NCI-H2227 treated with DMSO at 0.1 percent for 48 hours (cell line): ENCODE data around the gene GRID2.

Source experiments
- DNase-seq: peaks from one replicate; lab custom pipeline; 2025; lab: John Stamatoyannopoulos, UW

Gene GRID2

DNA sequence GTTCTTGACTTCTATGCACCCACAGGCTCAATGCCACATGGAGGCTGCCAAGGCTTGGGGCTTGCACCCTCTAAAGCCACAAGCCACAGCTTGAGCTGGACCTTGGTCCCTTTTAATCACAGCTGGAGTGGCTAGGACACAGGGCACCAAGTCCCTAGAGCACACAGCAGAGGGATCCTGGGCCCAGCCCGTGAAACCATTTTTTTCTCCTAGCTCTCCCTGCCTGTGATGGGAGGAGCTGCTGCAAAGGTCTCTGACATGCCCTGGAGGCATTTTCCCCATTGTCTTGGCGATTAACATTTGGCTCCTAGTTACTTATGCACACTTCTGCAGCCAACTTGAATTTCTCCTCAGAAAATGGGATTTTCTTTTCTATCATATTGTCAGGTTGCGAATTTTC is 410.9 kb downstream of the GRID2 start:
- no peak for DNase-seq

DNA sequence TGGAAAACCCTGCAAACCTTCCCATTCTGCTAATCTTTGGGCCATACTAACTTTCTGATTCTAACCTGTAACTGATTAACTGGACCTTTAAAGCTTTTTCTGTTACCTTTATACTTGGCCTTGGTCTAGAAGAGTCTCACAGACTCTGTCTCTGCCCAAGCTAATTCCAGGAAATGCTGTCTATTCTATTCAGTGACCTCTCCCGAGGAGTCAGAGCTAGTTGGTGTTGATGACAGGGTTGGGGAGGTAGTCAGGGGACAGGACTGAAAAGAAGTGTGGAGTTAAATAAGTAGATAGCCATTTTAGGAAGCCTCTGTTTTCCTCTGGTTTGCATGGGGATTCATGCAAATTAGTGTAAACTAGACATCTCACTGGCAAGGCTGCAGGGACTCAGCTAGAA is 429.5 kb downstream of the GRID2 start:
- no peak for DNase-seq

DNA sequence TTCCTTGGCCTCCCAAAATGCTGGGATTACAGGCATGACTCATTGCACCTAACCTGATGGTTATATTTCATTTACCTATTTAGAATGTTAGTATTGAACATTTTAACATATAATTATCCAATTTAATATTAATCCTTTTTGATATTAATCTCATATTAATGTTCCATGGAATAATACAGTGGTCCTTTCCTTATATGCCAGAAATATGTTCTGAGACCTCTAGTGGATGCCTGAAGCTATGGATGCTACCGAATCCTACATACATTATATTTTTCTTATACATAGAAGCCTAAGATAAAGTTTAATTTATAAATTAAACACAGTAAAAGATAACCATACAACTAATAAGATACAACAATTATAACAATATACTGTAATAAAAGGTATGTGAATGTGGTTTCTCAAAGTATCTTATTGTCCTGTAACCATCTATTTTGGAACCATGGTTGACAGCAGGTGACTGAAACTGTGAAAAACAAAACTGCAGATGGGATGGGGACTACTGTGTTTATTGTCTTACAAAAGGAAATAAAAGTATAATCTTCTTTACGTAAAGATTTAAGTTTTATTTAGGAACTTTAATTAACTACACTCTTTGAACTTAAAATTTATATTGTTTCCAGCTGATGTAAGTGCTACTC is 431.4 kb downstream of the GRID2 start:
- DNase-seq, result no peak

DNA sequence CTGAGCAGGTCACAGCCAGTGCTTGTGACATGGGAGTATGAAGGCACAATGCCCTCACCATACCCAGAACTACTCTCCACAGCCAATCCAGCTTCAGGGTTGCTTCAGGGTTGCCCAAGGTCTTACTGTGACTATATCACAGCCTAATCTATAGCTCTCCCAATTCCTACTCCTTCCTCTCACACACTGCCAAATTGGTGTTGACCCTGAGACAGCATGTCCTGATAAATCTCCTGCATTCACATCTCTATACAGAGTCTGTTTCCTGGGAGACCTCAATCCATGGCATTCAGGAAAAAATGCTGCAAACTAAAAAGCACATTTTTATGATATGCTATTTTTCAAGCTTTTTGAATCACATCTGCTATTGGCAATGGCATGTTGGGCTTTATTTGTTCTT is 456.7 kb downstream of the GRID2 start:
- no peak for DNase-seq

DNA sequence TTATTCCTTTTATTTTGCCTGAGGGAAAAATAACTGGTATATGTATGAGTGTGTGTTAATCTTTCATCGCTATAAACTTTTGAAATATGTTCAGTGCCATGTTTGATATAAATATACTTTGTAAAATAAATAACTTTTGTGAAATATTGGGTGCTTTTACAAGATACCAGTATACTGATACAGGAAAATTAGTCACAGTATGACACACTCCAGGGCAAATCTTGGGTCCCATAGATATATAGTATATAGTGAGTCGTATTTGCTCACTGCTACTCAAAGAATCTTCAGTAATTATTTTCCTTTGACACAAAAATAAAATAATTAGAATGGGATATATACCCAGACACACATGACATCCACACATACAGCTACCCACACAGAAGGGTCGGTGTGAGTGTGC is 472.3 kb downstream of the GRID2 start:
- no peak for DNase-seq

DNA sequence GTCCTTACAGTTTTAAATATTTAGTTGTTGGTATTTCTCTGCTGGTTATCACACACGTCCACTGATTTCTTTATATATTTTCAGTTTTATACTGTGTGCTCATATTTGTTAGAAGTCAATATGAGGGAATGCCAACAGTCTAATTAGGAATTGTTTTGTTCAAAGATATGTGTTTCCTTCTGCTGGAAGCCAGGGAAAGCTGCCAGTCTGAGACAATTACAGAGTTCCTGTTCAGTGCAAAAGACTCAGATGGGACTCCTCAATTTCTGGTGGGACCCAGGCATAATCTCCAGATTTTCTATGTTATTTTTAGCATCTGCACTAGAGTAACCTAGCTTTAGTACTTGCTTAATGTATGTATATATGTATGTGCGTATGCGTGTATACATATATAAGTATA is 486.0 kb downstream of the GRID2 start:
- DNase-seq, result no peak

DNA sequence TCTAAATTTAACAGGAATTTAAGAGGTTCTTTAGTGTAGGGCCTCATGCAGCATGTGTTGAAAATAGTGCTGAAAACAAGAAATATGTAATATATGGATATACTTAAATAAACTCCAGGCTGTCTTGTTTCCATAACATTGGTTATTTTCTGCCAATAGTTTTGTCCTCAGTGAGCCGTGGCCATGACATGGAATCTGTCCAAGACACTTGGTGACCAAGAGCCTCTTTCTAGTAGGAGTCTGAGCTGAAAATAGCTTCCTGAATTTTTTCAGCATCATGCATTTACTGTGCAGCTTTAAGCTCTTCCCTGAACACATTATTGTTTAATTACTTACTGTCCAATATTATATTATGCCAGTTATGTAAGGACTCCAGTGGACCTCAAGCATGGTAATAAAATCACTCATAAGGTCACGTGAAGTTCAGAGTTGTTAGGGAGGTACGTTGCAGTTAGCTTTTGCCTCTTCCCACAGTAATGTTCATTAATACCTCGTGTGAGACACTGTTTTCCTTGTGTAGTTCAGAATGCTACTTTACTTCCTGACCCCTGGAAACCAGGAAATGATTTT is 488.2 kb downstream of the GRID2 start:
- no peak for DNase-seq

DNA sequence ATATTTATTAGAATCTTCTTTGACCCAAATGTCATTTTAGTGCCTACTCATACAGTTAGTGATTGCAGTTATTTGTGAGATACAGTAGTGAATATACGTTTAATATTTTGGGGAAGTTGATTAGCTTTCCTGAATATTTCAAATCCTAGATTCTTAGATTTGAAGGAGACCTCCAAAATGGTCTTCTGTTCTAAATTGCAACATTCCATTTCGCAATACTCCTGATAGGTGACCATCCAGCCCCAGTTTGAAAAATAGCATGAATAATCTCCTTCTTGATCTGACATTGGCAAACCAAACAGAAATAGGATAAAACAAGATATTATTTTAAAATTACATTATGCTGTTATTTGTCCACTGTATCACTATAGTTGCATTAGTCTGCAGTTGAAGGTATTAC is 505.6 kb downstream of the GRID2 start:
- no peak for DNase-seq

DNA sequence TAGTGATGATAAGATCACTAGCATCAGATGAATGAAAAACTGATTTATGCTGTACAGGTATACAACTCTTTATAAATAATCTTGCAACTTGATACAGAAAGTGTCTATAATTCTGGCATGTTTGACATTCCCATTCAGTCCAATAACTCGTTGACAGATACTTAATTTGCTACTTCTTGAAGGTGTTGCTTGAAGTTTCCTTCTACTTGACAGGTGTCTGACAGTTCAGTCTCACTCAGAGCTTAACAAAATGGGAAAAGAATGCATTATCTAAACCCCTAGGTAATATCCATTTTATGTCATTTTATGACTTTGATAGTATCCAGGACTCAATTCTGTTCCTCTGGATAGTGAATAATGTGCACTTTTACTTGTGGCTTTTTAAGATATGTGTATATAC is 508.9 kb downstream of the GRID2 start:
- no peak for DNase-seq

DNA sequence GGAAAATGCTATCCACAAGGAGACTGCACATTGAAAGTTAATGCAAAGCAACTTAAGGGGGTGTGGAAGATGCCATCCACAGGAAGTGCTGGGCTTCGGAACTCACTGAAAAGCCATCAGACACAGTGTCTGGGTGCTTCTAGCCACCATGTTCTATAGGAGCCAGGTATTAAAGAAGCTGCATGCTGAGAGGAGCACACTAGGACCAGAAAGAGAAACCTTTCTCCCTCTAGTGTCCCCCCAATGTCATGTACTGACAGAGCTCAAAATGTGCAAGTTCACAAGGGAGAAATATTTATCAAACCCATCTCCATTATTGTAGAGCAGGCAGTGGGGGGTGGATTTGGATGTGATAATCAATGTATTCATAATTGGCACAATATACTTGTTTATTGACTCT is 510.9 kb downstream of the GRID2 start:
- DNase-seq, result no peak

DNA sequence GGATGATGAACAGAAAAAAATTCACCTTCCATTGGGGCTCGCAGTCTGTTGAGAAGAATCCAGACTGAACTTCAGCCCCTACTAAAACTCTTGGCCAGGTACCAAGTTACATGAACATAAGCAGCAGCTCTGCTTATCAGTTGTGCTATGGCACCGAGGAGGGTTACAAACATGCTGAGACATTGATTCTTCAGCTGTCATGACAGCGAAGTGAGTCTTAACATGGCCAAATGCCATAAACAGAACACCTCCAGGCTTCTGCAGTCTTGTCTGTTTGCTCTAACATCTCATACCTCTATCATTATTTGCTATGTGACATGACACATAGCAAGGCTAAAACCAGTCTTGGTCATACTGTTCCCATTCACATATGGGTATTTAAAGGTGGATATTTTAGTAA is 521.5 kb downstream of the GRID2 start:
- DNase-seq, result no peak

DNA sequence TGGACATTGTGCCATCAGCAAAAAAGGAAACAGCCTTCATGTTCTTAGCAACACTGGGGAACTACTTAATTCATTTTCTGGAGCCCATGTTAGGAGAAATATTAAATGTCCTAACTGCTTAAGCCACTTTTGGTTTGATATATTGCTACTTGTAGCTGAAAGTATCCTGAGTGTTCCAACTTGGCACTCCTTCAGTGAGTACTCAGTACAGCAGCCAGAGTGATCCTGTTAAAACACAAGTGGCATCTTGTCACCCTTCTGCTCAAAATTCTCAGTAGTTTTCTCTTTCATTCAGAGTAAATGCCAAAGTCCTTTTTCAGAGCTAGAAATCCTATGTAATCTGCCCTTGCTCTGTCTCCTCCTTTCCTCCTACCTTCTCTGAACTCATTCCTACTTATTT is 522.0 kb downstream of the GRID2 start:
- DNase-seq, result no peak

DNA sequence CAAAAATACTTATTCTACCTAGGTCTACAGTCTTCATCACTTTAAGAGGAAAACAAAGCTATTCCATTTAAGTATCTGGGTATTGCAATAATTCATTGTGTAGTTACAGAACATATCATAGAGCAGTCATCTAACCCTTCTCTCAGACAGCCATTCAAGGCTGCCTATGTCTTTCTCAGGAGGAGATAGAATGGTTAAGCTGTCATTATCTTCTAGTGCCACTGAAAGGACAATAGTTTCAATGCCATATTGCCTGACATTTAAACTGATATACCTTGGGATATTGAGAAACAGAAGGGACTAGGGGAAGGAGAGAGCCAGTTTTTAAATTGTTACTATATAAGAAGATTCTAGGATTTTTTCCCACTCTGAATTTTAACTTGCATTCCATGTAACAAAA is 527.0 kb downstream of the GRID2 start:
- DNase-seq, result no peak

DNA sequence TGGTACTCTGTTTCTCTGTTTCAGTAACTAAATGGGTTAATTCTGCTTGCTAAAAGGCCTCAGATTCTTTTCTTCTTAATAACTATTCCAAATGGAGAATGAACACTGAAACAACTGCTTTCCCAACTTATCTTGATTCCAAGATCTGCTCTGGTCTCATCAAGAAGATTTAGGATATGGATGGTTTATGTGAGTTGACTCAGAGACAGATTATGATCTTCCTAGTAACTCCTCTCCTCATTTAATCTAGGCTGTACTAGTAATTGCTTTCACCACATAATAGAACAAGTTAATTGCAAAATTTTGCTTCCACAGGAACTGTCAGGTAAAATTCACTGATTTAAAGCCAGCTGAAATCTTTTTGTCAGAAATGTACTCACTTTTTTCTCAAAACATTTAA is 537.1 kb downstream of the GRID2 start:
- DNase-seq, result no peak

DNA sequence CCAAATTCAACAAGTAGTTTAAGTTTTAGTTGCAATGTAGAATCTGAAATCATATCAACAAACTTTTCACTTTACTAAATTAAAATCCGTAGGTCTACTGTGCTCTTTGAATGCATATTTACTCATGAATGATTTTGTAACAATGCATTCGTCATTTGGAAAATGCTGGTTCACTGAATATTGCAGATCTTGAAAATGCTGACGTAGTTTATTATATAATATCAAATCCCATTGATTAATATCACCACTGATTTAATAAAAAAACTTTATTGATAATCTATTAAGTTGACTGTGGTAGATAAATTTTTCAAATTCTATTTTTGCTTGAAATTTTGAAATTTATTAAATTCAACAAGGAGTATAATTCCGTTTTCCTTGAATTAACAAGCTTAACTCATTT is 540.0 kb downstream of the GRID2 start:
- no peak for DNase-seq

DNA sequence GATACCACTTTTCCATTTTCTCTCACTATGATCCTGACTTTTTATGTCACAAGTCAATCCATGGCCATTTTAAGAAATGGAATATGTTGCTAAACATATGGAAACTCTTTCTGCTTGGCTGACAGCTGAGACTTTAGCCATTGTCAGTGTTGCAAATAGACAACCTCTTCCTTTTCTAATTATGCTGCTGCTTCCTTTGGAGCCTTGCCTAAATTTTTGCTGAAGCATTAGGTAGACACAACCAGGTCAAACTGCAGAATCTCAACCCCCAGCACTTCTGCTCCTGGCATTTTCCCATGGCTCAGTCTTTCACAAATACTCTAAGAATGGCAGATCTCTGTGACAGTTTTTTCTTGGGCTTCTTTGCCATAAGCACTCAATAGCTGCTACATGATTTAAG is 543.3 kb downstream of the GRID2 start:
- no peak for DNase-seq

DNA sequence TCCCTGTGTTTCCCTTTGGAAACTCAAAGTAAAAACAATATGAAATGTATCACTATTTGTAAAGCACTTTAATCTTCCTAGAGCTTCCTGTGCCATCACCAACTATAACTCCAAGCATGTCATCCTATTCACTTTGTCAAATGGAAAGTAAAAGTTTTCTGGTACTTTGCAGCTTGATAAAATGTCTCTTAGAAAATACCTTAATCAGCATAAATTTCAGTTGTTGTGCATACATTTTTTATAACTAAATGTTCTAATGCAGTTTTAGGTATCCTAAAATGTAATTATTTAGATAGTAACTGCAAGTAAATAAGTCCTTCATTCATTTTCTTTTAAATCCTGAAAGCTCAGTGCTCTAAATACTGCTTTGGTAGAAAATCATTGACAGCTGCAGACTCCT is 558.7 kb downstream of the GRID2 start:
- no peak for DNase-seq

DNA sequence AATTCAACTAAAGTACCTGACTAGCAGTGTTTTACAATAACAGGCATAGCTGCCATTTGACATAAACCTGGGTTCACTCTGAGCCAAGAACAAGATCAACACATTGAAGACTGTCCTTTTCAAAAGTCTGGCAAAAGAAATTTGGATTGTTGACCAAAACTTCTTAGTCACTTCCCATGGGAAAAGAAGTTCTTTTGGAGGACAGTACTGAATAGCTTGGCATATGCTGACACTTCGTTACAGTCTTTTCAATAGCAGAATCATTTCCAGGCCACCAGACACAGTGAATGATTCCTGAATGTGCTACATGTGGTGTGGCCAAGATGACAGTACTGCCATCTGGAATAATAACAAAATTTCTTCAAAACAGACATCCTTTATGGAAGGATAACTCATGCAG is 560.3 kb downstream of the GRID2 start:
- DNase-seq, result no peak

DNA sequence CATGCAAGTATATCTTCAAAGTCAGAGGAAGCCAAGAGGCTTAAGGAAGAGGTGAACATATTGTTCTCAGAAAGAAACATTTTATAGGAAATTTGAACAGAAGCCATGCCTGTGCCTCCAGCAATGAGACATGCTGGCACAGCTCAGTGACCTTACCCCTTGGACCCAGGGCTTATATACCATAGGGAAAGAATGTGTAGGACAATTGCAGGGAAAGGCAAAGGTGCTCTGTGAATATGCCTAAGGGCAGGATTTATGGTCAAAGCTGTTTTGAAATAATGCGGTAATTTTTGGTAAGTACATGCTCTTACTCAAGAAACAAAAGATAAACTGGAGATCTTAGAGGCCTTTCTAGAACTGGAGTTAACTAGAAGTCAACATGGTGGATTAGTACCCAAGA is 568.8 kb downstream of the GRID2 start:
- no peak for DNase-seq

DNA sequence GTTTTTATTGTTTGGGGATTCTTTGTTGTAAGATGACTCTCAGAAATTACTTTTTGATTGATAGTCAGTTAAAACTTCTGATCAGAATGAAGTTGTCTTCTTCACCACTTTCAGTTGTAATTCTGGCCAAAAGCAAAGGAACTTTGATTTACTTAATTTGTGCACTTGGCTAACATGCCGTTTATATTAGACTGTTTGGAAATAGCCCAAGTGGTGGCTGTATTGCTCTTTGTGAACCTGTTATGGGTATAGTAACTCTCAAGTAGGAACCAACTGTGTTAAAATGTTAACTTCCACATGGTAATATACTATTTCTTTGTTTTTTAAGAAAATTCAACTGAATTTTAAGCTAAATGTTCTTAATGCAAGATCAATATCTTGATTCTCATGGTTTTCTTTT is 581.9 kb downstream of the GRID2 start:
- DNase-seq, result no peak

DNA sequence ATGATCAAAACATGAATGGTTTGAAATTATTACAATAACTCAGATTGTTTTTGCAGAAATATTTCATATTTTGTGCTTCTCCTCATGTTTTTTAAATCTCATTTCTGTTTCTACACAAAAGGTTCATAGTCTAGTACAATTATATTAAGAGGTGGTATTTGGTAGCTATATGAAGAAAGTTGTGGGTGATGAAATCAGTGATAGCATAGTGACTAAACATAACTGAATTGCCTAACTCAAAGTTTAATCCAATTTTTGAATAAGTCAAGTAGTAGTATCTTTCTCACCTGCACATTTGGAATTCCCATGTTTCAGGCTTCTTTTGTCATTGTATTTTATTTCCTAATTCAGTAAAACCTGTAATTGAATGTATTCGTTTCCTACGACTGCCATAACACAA is 648.7 kb downstream of the GRID2 start:
- DNase-seq, result no peak

DNA sequence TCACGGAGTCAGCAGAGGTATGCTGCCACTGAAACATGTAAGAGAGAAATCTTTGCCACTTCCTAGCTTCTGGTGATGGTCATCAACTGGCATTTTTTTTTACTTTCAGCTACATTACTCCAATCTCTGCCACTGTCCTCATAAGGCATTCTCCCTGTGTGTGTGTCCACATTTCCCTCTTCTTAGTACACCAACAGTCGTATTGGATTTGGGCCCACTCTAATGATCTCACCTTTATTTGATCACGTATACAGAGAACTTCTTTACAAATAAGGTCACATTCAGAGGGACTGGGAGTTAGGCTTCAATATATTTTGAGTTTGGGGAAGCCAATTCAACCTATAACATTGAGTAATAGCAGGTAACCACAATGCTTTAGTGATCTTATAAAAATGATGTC is 649.1 kb downstream of the GRID2 start:
- no peak for DNase-seq

DNA sequence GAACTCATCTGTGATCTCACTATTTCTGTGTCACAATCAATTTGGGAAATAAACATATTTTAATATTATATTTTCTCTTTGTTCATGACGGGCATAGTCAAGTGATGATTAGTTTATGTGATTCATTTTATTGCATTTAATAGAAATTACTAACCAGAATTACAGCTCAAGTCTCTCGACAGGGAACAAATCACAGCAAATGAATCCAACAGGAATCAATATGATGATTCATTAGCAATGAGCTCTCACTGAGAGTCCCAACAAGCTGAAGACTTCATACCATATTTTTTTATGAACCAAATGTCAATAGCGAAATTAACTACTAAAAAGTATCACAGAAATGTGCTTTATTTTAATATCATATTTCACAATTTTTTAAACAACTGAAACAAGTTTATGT is 649.7 kb downstream of the GRID2 start:
- no peak for DNase-seq

DNA sequence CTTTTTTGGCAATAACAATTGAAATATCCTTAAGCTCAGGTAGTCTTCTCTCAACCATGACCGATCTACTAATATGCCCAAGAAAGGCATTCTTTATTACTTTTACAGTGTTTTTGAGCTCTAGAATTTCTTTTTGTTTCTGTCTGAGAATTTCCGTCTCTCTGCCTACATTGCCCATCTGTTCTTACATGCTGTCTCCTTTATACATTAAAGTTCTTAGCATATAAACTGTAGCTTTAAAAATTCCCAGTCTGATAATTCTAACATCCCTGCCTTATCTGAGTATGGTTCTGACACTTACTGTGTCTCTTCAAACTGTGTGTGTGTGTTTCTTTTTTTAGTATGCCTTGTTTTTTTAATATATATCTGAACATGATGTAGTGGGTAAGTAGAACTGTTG is 658.1 kb downstream of the GRID2 start:
- DNase-seq, result no peak

DNA sequence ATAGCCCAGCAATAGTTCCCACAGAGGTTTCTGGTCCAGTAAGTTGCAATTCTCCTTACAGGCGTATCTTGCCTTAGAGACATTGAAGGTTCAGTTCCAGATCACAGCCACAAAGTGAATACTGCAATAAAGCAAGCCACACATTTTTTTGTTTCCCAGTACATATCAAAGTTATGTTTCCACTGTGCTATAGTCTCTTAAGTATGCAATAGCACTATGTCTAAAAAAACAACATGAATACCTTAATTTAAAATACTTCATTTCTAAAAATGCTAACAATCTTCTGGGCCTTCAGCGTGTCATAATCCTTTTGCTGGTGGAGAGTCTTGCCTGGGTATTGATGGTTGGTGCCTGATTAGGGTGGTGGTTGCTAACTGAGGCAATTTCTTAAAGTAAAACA is 659.1 kb downstream of the GRID2 start:
- no peak for DNase-seq
